Measurements from ENCODE around the gene ELP2.

The ELP2 gene

GRCh38 chr18:36096955-36097354, 32.7 kb upstream of the ELP2 start:
- H2AFZ ChIP-seq (ENCODE audit: low read depth), result no peak overlapping the region
- no peak for TF ChIP-seq CTCF (conservative IDR thresholded peaks at IDR 0.05; ENCODE audit: low read depth, low read length)
- no peak overlapping the region for H3K9ac ChIP-seq
- no peaks in the 10 kb centered on the region for H3K27me3 ChIP-seq (ENCODE audit: insufficient read depth, low read depth)
- H3K4me3 ChIP-seq (IDR thresholded peaks at IDR 0.05; ENCODE audit: insufficient read depth, low read depth, low read length), result no peak overlapping the region
- no peaks in the 10 kb centered on the region for H3K4me1 ChIP-seq (ENCODE audit: low read depth, poor library complexity, severe bottlenecking)
- no peaks in the 10 kb centered on the region for H4K20me1 ChIP-seq (ENCODE audit: insufficient read depth)
- H3K36me3 ChIP-seq (ENCODE audit: insufficient read depth), result no peaks in the 10 kb centered on the region
- H3K4me2 ChIP-seq, result no peak overlapping the region
- no peak overlapping the region for H3K27ac ChIP-seq
- H3K79me2 ChIP-seq (ENCODE audit: insufficient read depth, low read depth), result no peaks in the 10 kb centered on the region

GRCh38 chr18:36099311-36099710, 30.4 kb upstream of the ELP2 start:
- H3K36me3 ChIP-seq (ENCODE audit: insufficient read depth), result no peaks in the 10 kb centered on the region
- H3K27ac ChIP-seq, result no peak overlapping the region
- no peaks in the 10 kb centered on the region for H3K27me3 ChIP-seq (ENCODE audit: insufficient read depth, low read depth)
- H3K4me1 ChIP-seq (ENCODE audit: low read depth, poor library complexity, severe bottlenecking), result peaks cover 5% of the 10 kb centered on the region
- H3K79me2 ChIP-seq (ENCODE audit: insufficient read depth, low read depth), result no peaks in the 10 kb centered on the region
- no peak overlapping the region for H3K4me2 ChIP-seq
- no peaks in the 10 kb centered on the region for H4K20me1 ChIP-seq (ENCODE audit: insufficient read depth)
- H2AFZ ChIP-seq (ENCODE audit: low read depth), result no peak overlapping the region
- H3K4me3 ChIP-seq (IDR thresholded peaks at IDR 0.05; ENCODE audit: insufficient read depth, low read depth, low read length), result no peak overlapping the region
- TF ChIP-seq CTCF (conservative IDR thresholded peaks at IDR 0.05; ENCODE audit: low read depth, low read length), result no peak
- no peak overlapping the region for H3K9ac ChIP-seq

DNA sequence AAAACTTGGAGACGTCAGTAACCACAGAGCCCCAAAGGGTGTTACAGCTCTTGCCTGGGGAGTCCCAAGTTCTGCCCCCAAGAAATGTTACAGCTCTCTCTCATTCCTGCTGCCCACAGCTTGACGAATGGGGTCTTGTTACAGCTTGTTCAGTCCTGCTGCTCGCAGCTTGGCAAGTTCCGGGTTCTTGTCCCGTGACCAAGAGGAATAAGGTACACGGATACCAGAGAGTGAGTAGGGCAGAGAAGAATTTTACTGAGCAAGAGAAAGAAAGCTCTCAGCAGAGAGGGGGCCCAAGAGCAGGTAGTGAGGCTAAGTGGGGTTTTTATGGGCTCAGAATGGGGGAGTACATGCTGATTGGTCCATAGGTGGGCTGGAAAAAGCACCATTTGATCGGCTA, 27.8 kb upstream of the ELP2 start:
- no peaks in the 10 kb centered on the region for H3K79me2 ChIP-seq (ENCODE audit: insufficient read depth, low read depth)
- no peaks in the 10 kb centered on the region for H3K36me3 ChIP-seq (ENCODE audit: insufficient read depth)
- H3K9ac ChIP-seq, result no peak overlapping the region
- TF ChIP-seq CTCF (conservative IDR thresholded peaks at IDR 0.05; ENCODE audit: low read depth, low read length), result no peak
- H3K4me3 ChIP-seq (IDR thresholded peaks at IDR 0.05; ENCODE audit: insufficient read depth, low read depth, low read length), result no peak overlapping the region
- H4K20me1 ChIP-seq (ENCODE audit: insufficient read depth), result no peaks in the 10 kb centered on the region
- no peak overlapping the region for H3K4me2 ChIP-seq
- no peaks in the 10 kb centered on the region for H3K27me3 ChIP-seq (ENCODE audit: insufficient read depth, low read depth)
- H2AFZ ChIP-seq (ENCODE audit: low read depth), result no peak overlapping the region
- no peak overlapping the region for H3K27ac ChIP-seq
- H3K4me1 ChIP-seq (ENCODE audit: low read depth, poor library complexity, severe bottlenecking), result peaks cover 5% of the 10 kb centered on the region

- Histone ChIP-seq H4K20me1 (ENCODE audit: insufficient read depth) (no peaks in the 10 kb centered on the region), H3K27me3 (ENCODE audit: insufficient read depth, low read depth) (no peaks in the 10 kb centered on the region), H3K36me3 (ENCODE audit: insufficient read depth) (no peaks in the 10 kb centered on the region), H3K27ac (no peak overlapping the region), H2AFZ (ENCODE audit: low read depth) (no peak overlapping the region), H3K4me1 (ENCODE audit: low read depth, poor library complexity, severe bottlenecking) (peaks cover 5% of the 10 kb centered on the region), H3K4me2 (no peak overlapping the region), H3K4me3 (IDR thresholded peaks at IDR 0.05; ENCODE audit: insufficient read depth, low read depth, low read length) (no peak overlapping the region), H3K9ac (no peak overlapping the region), H3K79me2 (ENCODE audit: insufficient read depth, low read depth) (no peaks in the 10 kb centered on the region)
- TF ChIP-seq CTCF (conservative IDR thresholded peaks at IDR 0.05; ENCODE audit: low read depth, low read length), result no peak
Measured at GRCh38 chr18:36104749-36105148, 24.9 kb upstream of the ELP2 start.

Measured in KMS-11 (cell line).